ENCODE data around the gene AGBL4. TPM values are rescaled to one million over a fixed set of nuclear protein-coding genes. Genes with fewer than 3 reads are reported as not detected.

The AGBL4 gene
- total and polyA plus RNA-seq, 2 of the 4 experiments (the other 2 are of a cell fraction), result not detected

- H4K91ac ChIP-seq (ENCODE audit: insufficient read depth, low read depth, low read length), result no peak overlapping the region
- no peak overlapping the region for H3K14ac ChIP-seq (replicated peaks; ENCODE audit: low read depth, low read length)
- no peak overlapping the region for H2AFZ ChIP-seq (replicated peaks; ENCODE audit: low read length, poor library complexity)
- H3K9me1 ChIP-seq (ENCODE audit: insufficient read depth, low read length), result no peaks in the 10 kb centered on the region
- H2BK20ac ChIP-seq (ENCODE audit: low read depth, low read length), result no peak overlapping the region
- H3K9me3 ChIP-seq (ENCODE audit: control insufficient read depth, insufficient read depth, low read length), result peaks cover 6% of the 10 kb centered on the region
- no peak overlapping the region for H2BK5ac ChIP-seq (ENCODE audit: low read depth, low read length, poor library complexity, severe bottlenecking)
- ChIA-PET POLR2A (ENCODE audit: unreplicated experiment) (no interaction called here), CTCF (no interaction called here)
- no peaks in the 10 kb centered on the region for H4K20me1 ChIP-seq (ENCODE audit: insufficient read depth, low read length)
- intact Hi-C loops (cut with micrococcal nuclease), result no loop called here
- H3K18ac ChIP-seq (ENCODE audit: low read depth, low read length), result no peak overlapping the region
- H3K79me1 ChIP-seq (ENCODE audit: low read depth in 1 of 2, low read length in 2 of 2), result no peaks in the 10 kb centered on the region
- dilution Hi-C loops (cut with HindIII; ENCODE audit: low sequenced_read_pairs, unreplicated experiment), result no loop called here
- ATAC-seq (ENCODE audit: low read depth) (no peak), DNase-seq (no peak)
- H4K5ac ChIP-seq (ENCODE audit: low read depth, low read length), result no peak overlapping the region
- H3K4me1 ChIP-seq (ENCODE audit: control insufficient read depth, insufficient read depth, low read length), result no peaks in the 10 kb centered on the region
- no CpG with 5 or more reads among the region's 1 CpG for WGBS, 2 experiments (ENCODE audit: extremely low coverage in 2 of 2, insufficient read length in 1 of 2)
- H2AK5ac ChIP-seq (ENCODE audit: low read depth, low read length), result no peak overlapping the region
- no peak overlapping the region for H3K4me2 ChIP-seq (ENCODE audit: low read depth, low read length)
- no peak overlapping the region for H2BK15ac ChIP-seq (ENCODE audit: low read depth, low read length)
- H3K4ac ChIP-seq (ENCODE audit: low read depth, low read length), result no peak overlapping the region
- H3K27me3 ChIP-seq (ENCODE audit: control insufficient read depth, insufficient read depth, low read length), result no peaks in the 10 kb centered on the region
- no peak overlapping the region for H2BK120ac ChIP-seq (ENCODE audit: low read depth, low read length)
- H3K56ac ChIP-seq (ENCODE audit: extremely low read depth, insufficient read depth, low read length), result no peak overlapping the region
- no peak for TF ChIP-seq CEBPB (IDR thresholded peaks at IDR 0.05; ENCODE audit: low read depth, low read length)
- no peak for TF ChIP-seq USF2 (IDR thresholded peaks at IDR 0.05; ENCODE audit: low read depth, low read length)
- no peak for TF ChIP-seq POLR2A (IDR thresholded peaks at IDR 0.05; ENCODE audit: low read depth, low read length)
- no peak for TF ChIP-seq RAD21 (IDR thresholded peaks at IDR 0.05; ENCODE audit: low read length)
- TF ChIP-seq CHD1 (IDR thresholded peaks at IDR 0.05; ENCODE audit: low read depth, low read length), result no peak
- no peak for TF ChIP-seq SMC3 (IDR thresholded peaks at IDR 0.05; ENCODE audit: low read depth, low read length)
- TF ChIP-seq NFE2L2 (IDR thresholded peaks at IDR 0.05; ENCODE audit: low read depth, low read length), result no peak
- TF ChIP-seq RFX5 (IDR thresholded peaks at IDR 0.05; ENCODE audit: low read depth, low read length), result no peak
- TF ChIP-seq MAFK (IDR thresholded peaks at IDR 0.05; ENCODE audit: low read depth, low read length), result no peak
- TF ChIP-seq BHLHE40 (IDR thresholded peaks at IDR 0.05; ENCODE audit: low read depth, low read length), result no peak
- no peak for TF ChIP-seq ELK1 (IDR thresholded peaks at IDR 0.05; ENCODE audit: borderline replicate concordance, low read depth, low read length)
- TF ChIP-seq CTCF (conservative IDR thresholded peaks at IDR 0.05; ENCODE audit: low read depth, low read length), result no peak
- no peak for TF ChIP-seq MXI1 (IDR thresholded peaks at IDR 0.05; ENCODE audit: borderline replicate concordance, low read depth, low read length)
- no peak for TF ChIP-seq FOS (IDR thresholded peaks at IDR 0.05; ENCODE audit: low read depth, low read length)
- no peak for TF ChIP-seq MAZ (IDR thresholded peaks at IDR 0.05; ENCODE audit: borderline replicate concordance, low read depth, low read length)
- no peak for TF ChIP-seq RCOR1 (IDR thresholded peaks at IDR 0.05; ENCODE audit: insufficient replicate concordance, low read length)
- no peak overlapping the region for H3K27ac ChIP-seq (ENCODE audit: insufficient read depth, low read length)
- no TSS peak for BruUV-seq (replicated peaks)
- in situ Hi-C loops (cut with MboI; ENCODE audit: low sequenced_read_pairs), result no loop called here
- no peaks in the 10 kb centered on the region for H3K36me3 ChIP-seq (ENCODE audit: control insufficient read depth, insufficient read depth, low read length)
- H4K8ac ChIP-seq (ENCODE audit: low read depth in 2 of 2, low read length in 2 of 2), result no peak overlapping the region
- no peak overlapping the region for H2AK9ac ChIP-seq (replicated peaks; ENCODE audit: low read depth, low read length, poor library complexity)
- no peak overlapping the region for H3K23ac ChIP-seq (ENCODE audit: low read depth, low read length)
- H3K4me3 ChIP-seq (ENCODE audit: insufficient read depth, low read depth, low read length), result no peak overlapping the region
- no peak overlapping the region for H3K9ac ChIP-seq (ENCODE audit: low read depth, low read length)
Measured at GRCh38 chr1:49466961-49467360, 556.8 kb downstream of the AGBL4 start.
